K562 (cell line): ENCODE measurements around the gene LAPTM5.

Experiments used
- MCM3 ChIP-seq: fragments of 450-650 bp; IDR thresholded peaks from 2 replicates; pipeline ENCODE4 v1.6.1; 2016
- SIN3B ChIP-seq: fragments of 450-650 bp; IDR thresholded peaks from 2 replicates; pipeline ENCODE4 v1.6.1; 2017; ENCODE audit warnings: low read depth, mild to moderate bottlenecking, moderate library complexity
- TF ChIP-seq, protein P1 (sequence below), 3 experiments: IDR thresholded peaks in 2 of 3; conservative IDR thresholded peaks in 1 of 3; 2 replicates each; pipeline ENCODE4 v1.5.1; 2011 to 2012; ENCODE audit warnings: low read length in 3 of 3, mild to moderate bottlenecking in 3 of 3, control low read depth in 2 of 3, improper control_type of control experiment in 1 of 3, inconsistent platforms in 1 of 3, low read depth in 1 of 3, mixed read lengths in 1 of 3, moderate library complexity in 1 of 3; ENCODE audit not compliant: insufficient read depth in 2 of 3
- TF ChIP-seq, protein P2 (sequence below): sonication (generic); formaldehyde crosslinking; IDR thresholded peaks from 2 replicates; pipeline ENCODE4 v1.8.1; 2023; ENCODE audit warnings: mild to moderate bottlenecking, missing genetic modification reagents

DNA sequence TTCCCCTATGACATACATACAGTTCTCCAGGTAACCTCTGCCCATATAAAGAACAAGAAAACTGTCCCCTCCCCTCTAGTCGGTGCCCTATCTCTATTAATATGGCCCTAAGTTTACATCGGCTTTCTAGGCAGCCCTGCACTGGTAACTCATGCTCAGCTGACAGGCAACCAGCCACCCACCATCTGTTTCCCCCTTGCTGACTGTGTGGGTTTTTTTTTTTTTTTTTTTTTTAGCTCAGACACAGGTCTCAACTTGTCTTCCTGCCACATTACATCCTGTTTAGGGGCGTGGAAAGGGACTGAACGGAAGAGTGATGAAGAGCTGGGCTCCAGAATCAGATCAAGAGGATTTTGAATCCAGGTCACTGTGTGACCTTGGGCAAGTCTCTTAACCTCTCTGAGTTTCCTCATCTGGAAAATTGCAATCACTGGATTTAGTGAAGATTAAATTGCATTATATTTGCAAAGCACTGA is 14.0 kb downstream of the LAPTM5 start:
- no peak for TF ChIP-seq MCM3
- TF ChIP-seq, protein P1, sequence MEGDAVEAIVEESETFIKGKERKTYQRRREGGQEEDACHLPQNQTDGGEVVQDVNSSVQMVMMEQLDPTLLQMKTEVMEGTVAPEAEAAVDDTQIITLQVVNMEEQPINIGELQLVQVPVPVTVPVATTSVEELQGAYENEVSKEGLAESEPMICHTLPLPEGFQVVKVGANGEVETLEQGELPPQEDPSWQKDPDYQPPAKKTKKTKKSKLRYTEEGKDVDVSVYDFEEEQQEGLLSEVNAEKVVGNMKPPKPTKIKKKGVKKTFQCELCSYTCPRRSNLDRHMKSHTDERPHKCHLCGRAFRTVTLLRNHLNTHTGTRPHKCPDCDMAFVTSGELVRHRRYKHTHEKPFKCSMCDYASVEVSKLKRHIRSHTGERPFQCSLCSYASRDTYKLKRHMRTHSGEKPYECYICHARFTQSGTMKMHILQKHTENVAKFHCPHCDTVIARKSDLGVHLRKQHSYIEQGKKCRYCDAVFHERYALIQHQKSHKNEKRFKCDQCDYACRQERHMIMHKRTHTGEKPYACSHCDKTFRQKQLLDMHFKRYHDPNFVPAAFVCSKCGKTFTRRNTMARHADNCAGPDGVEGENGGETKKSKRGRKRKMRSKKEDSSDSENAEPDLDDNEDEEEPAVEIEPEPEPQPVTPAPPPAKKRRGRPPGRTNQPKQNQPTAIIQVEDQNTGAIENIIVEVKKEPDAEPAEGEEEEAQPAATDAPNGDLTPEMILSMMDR (IDR thresholded peaks at IDR 0.05 in 2 of 3, conservative IDR thresholded peaks at IDR 0.05 in 1 of 3; ENCODE audit: insufficient read depth in 2 of 3, low read depth in 1 of 3, low read length in 3 of 3): no peak
- no peak for TF ChIP-seq SIN3B
- TF ChIP-seq, protein P2, sequence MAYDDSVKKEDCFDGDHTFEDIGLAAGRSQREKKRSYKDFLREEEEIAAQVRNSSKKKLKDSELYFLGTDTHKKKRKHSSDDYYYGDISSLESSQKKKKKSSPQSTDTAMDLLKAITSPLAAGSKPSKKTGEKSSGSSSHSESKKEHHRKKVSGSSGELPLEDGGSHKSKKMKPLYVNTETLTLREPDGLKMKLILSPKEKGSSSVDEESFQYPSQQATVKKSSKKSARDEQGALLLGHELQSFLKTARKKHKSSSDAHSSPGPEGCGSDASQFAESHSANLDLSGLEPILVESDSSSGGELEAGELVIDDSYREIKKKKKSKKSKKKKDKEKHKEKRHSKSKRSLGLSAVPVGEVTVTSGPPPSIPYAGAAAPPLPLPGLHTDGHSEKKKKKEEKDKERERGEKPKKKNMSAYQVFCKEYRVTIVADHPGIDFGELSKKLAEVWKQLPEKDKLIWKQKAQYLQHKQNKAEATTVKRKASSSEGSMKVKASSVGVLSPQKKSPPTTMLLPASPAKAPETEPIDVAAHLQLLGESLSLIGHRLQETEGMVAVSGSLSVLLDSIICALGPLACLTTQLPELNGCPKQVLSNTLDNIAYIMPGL: no peak
